Stimulated activated CD8-positive, alpha-beta memory T cell treated with anti-CD3 and anti-CD28 coated beads, Interleukin-4, amount 100 ng/mL, for 4 hours (primary cell): ENCODE results near the gene FAF2.
A peak's percentile ranks its signal among the peaks of the same experiment; 100 is the strongest.
"Not testable (repeated sequence)": the region's sequence is repeated elsewhere in the genome, so short reads cannot be mapped to it uniquely, and the experiment has no call there.

Experiments
- DNase-seq, 2 donors: peaks; one replicate each; pipeline ENCODE4 v3.0.0-alpha.2; 2020; ENCODE audit warnings: low read depth in 2 of 2, low spot score in 1 of 2

Gene FAF2

DNA sequence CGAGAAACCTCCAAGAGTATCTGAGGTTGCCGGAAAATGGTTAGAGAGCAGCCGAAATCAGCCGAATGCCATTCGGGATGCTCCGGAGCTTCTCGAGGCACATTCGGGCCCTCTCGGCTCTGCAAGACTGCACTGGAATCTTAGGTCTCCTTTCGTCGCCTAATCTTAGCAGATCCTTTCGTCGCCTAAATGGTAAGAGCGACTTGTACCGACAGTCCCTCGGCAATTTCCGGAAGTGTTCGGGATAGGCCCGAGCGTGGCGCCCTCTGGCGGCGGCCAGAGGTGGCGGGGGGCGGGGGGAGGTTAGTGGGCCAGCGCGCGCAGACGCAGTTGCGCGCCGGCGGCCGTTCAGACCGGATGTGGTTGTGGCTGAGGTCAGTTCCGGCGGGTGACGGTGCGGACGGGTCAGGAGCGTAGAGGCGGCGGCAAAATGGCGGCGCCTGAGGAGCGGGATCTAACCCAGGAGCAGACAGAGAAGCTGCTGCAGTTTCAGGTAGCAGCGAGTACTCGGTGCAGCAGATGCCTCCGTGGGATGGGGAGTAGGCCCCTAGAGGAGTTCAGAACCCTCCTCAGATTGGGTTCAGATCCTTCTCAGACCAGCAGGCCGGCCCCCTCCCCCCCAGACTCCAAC is at the start of gene FAF2:
Gene FAF2 (plus strand): TSS at position 408 of the 631 bp plus-strand sequence. CDS start 23 bp downstream, at position 431.
- DNase-seq: peak; percentile 93 to 96

- DNase-seq: no peak
Observed at GRCh38 chr5:176400382-176401156, 47.6 kb upstream of the FAF2 start.

DNA sequence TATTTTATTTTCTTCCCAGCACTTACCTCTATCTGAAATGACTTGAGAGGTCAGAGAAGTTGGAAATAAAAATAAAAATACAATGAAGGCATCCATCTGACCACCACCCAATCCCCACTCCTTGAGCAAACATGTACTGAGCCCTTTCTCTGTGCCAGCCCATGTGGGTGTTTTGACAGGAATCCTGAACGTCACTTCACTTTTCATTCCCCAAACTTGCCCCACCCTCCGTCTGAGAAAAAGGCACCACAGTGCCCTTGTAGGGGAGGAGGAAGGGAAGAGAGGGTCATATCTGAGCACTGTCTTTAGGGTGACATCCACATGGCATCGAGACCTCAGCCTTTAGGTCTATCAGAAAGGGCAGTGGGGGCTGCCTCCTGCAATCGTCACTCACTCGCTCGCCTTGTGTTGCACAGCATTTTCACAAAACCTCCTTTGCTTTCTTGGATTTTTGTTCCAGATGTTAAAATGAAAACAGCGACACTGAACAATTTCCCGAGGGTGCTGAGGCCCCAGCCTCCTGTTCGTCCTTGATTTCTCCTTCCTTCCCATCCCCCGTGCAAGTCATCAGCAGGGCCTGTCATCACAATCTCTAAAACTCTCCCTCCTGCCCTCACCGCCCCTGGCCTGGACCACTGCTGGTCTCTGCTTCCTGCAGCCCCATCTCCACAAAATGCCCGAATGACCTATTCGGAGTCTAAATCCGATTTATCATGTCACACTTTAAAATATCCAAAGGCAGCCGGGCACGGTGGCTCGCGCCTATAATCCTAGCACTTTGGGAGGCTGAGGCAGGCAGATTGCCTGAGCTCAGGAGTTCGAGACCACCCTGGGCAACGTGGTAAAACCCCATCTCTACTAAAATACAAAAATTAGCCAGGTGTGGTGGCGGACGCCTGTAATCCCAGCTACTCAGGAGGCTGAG is 46.6 kb upstream of the FAF2 start:
- DNase-seq: no peak

DNA sequence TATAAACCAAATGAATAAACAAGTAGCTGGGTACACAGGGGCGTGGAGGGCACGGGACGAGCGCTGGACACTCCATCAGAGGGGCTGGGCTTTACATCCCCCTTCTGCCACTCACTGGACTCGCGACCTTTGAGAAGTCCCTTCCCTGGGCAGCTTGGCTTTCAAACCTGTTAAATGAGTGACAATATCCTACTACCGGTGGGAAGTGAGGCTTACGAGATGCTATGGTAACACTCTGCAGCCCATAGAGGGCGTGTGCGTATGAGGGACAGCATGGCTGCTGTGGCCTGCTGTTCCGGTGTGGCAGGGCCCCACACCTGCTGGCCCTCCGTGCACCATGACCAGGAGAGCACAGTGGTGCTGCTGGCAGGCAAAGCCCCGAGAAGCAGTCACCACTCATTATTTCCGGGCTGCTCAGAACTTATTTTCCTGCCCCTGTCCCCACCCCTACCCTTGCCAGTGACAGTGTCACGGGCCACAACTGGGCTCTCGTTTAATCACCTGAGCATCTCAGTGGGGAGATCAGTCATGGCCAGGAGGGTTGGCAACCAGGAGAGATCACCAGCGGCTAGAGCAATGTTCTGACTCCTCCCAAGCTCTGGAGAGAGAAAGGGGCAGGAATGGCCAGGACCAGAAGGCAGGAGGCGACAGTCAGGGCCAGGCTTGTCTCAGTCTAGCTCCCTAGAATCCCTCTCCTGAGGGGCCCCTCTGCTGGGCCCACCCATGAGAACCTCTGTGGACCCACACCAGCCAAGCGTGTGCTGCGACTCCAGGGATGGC is 42.3 kb upstream of the FAF2 start:
- DNase-seq: no peak

DNA sequence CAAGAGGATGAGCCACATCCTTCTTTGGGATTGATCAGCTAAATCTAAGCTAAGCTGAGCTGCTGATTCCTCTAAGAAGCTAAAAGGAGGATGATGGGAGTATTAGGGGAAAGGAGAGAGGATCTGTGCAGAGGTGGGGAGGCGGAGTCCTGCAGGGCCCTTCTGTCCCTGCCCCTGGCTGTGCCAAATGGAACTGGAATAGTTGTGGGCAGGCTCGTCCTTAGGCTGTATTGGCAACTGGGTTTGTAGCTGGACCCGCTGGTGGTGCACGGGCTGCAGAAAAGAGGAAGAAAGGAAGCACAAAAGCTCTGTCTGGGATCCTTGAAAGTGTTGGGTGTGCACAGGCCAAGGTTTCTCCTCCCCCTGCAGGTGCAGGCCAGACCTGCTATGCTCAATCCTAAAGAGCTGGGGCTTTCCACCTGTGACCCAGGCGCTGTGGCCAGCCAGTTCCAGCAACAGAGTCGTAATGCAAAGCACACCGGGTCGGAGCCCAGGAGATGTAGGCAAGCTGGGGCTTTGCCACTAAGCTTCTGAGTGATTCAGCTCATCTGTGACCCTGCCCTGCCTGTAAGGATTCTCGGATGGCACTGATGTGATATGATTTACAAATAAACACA is 41.6 kb upstream of the FAF2 start:
- no peak for DNase-seq

- no peak for DNase-seq
Observed at GRCh38 chr5:176407456-176408251, 40.5 kb upstream of the FAF2 start.

DNA sequence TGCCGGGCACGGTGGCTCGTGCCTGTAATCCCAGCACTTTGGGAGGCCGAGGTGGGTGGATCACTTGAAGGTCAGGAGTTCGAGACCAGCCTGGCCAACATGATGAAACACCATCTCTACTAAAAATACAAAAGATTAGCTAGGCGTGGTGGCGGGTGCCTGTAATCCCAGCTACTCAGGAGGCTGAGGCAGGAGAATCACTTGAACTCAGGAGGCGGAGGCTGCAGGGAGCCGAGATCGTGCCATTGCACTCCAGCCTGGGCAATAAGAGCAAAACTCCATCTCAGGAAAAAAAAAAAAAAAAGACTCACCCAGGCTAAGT is 40.0 kb upstream of the FAF2 start:
- not testable (repeated sequence) for DNase-seq

DNA sequence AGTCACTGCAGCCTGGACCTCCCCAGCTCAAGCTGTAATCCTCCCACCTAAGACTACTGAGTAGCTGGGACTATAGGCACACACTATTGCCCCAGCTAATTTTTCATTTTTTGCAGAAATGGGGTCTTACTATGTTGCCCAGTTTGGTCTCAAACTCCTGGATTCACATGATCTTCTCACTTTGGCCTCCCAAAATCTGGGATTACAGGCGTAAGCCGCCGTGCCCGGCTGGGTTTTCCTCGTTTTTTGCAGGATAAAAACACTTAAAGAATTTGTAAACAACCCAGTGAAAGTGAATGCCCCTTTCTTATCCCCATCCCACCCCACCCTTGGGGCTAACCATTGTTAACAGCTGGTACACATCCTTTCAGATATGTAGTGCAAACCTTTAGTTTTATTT is 39.6 kb upstream of the FAF2 start:
- no peak for DNase-seq

- no peak for DNase-seq
Observed at GRCh38 chr5:176409765-176410164, 38.4 kb upstream of the FAF2 start.

GRCh38 chr5:176410486-176411180 is 37.6 kb upstream of the FAF2 start:
- no peak for DNase-seq

GRCh38 chr5:176412517-176413254 is 35.5 kb upstream of the FAF2 start:
- no peak for DNase-seq

DNA sequence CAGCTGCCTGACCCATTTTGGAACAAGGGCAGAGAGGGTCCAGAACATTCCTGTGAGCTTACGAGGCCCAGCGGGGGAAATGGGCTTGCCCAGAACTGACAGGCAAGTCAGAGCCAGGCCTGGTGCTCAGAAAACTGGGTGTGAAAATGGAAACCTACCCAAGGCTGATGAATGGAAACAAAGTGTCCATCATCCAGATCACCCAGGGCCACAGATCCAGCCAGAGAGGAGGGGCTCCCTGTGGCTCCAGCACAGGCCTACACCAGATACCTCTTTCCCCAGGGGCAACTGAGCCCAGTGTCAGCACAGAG is 35.0 kb upstream of the FAF2 start:
- no peak for DNase-seq

DNA sequence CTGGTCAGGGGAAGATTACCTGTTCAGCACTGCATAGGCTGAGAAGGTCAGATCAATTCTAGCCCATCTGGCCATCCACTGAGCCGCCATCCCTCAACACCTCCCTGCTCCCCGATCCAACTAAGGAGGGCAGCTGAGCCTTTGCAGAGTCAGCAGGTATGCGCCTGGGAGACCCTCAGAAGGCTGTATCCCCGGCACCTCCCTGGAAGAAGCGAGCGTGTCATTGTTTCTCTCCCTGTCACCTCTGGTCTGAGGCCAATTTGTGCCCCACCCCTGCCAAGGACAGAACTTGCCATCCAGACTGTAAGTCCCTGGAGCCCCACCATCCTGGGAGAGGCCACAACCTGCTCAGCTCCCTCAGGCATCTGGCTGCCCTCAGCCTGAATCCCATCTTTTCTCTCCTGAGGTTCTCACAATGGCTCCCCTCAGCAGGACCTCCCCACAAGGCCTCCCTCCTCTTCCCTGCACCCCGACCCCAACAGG is 34.4 kb upstream of the FAF2 start:
- DNase-seq: no peak

GRCh38 chr5:176414704-176415103 is 33.5 kb upstream of the FAF2 start:
- DNase-seq: no peak

DNA sequence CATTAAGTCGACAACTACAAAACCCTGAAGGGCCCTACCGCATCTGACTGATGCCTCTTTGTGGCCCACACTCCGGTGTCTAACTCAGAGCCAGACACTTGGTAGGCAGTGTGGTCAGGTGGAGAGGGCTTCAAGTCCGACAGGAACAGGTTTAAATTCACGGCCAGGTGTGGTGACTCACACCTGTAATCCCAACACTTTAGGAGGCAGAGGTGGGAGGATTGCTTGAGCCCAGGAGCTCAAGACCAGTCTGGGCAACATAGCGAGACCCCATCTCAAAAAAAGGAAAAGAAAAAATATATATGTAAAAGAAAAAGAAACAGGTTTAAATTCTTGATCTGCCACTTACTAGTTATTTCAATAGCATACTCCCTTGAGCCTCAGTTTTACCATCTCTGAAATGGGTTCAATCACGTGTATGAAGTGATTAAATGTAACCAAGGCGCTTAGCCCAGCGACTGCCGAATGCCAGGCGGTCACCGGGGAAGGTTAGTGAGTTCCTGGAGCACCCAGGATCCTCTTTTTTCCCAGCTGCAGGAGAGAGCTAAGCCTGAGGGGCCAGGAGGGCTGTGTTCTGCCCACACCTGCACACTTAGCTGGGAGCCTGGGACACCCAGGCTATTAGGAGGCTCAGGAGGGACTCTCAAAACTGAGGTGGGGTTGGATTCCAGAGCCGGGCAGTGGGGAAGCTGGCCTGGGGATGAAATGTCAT is 32.8 kb upstream of the FAF2 start:
- no peak for DNase-seq

- DNase-seq: peak; percentile 70 to 77
Observed at GRCh38 chr5:176415952-176416924, 31.9 kb upstream of the FAF2 start, which contains the start of gene CLTB. Gene CLTB (minus strand): TSS chr5:176416539. CDS start chr5:176416363, 176 bp downstream.

DNA sequence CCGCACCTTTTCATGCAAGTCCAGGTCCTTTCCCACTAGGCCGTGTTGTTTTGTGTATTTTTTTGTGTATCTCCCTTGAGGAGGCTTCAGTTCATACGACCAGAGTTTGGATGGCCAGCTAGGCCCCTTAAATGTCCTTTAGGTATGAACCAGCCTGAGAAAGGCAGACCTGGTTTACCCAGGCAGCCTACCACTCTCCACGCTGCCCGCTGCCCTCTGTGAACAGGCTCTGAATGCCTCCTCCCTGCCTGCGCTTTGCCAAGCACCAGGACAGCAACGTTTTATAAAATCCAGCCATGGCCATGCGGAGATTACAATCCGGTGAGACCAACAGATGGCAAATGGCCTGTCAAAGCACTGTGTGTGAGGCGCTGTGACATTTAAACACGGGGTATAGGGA is 31.2 kb upstream of the FAF2 start:
- no peak for DNase-seq
